Testis (tissue), 3 donors: Measurements from ENCODE around the gene ICAM1. TPM values are rescaled to one million over a fixed set of nuclear protein-coding genes. Genes with fewer than 3 reads are reported as not detected.

Experiments
- DNase-seq: peaks from one replicate; pipeline ENCODE4 v3.0.0-alpha.2; 2019
- H3K27ac ChIP-seq, 2 donors: fragments of 200-600 bp; sonication (generic); one replicate each; pipeline ENCODE4 v1.5.1; 2019
- H3K27me3 ChIP-seq: fragments of 200-600 bp; sonication (generic); one replicate; pipeline ENCODE4 v1.5.1; 2019
- H3K36me3 ChIP-seq: fragments of 200-600 bp; sonication (generic); one replicate; pipeline ENCODE4 v1.5.1; 2017; ENCODE audit warnings: low read depth; ENCODE audit errors: missing control alignments
- H3K4me1 ChIP-seq: fragments of 200-600 bp; sonication (generic); one replicate; pipeline ENCODE4 v1.5.1; 2019
- H3K4me3 ChIP-seq, 2 donors: fragments of 200-600 bp; sonication (generic); one replicate each; pipeline ENCODE4 v1.5.1; 2017 to 2019
- H3K9me3 ChIP-seq: fragments of 200-600 bp; sonication (generic); one replicate; pipeline ENCODE4 v1.5.1; 2017
- POLR2A ChIP-seq: fragments of 450-650 bp; IDR thresholded peaks from one replicate; pipeline ENCODE4 v1.6.1; 2017; ENCODE audit warnings: antibody characterized with exemption, mild to moderate bottlenecking, moderate library complexity
- WGBS, 2 donors: methylation state at CpG; one replicate each; pipeline ENCODE4 v1.1.5; 2018; 5-methylcytosine and 5-hydroxymethylcytosine counted together
- intact Hi-C: fragments of 100-400 bp; cut with DNase I; formaldehyde crosslinking; loops from one replicate; pipeline ENCODE4 v1.15.1; 2023; ENCODE audit warnings: low total_unique reads
- polyA plus RNA-seq: library from polyadenylated mRNA; stranded (reverse); fragments of 350-450 nt; fragmentation: Illumina TruSeq; extraction: RNeasy Lipid Tissue Mini Kit (QIAGEN cat#74804); gene quantifications from one replicate; pipeline ENCODE4 v1.2.3, GENCODE V29; 2014; ENCODE audit warnings: low read depth, low replicate concordance; ENCODE audit not compliant: insufficient read depth
- total RNA-seq, 2 donors: library from RNA; depleted of rRNA; stranded (reverse); fragments of >200 nt; gene quantifications; one replicate each; pipeline ENCODE4 v1.2.3, GENCODE V29; 2016
- TF ChIP-seq, protein P1 (sequence below), 3 experiments: fragments of 450-650 bp in 2 of 3; fragments of 200-600 bp in 1 of 3; sonication (generic) in 1 of 3; IDR thresholded peaks; one replicate each; pipeline ENCODE4 v1.5.1; 2016 to 2019; ENCODE audit warnings: antibody characterized with exemption in 3 of 3, mild to moderate bottlenecking in 2 of 3, moderate library complexity in 1 of 3

Gene ICAM1
- total and polyA plus RNA-seq, 3 donors from 2014 or later: 10.1 to 18.0 (median 14.3) TPM

DNA sequence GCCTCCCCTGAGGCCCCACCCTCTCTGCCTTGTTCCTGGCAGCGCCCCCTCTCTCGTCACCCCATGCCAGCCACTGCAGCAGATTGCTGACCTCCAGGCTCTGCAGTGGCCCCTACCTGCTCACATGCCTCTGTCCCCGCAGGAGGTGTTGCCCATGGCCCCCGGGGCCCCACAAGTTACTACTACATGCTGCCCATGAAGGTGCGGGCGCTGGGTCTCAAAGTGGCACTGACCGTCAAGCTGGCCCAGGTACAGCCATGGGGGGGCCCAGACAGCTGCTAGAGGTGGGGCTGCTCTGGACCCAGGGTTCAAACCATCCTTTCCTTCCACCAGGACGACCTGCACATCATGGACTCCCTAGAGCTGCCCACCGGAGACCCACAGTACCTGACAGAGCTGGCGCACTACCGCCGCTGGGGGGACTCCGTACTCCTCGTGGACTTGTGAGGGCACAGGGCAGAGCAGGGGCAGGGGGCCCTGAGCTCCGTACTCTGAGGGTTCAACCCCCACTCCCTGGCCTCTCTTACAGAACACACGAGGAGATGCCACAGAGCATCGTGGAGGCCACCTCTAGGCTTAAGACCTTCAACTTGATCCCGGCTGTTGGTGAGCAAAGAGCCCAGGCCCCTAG lies 12.7 kb upstream of the ICAM1 start:
- Histone ChIP-seq H3K36me3 (no peaks in the 10 kb centered on the region), H3K27me3 (no peaks in the 10 kb centered on the region), H3K4me1 (no peaks in the 10 kb centered on the region), H3K27ac (no peak overlapping the region), H3K4me3 (no peak overlapping the region), H3K9me3 (no peaks in the 10 kb centered on the region)
- intact Hi-C loops: loop anchor here (5.0 kb wide), 1 partner anchor 134 kb away; no protein-coding TSS in a partner anchor
- TF ChIP-seq, protein P1, sequence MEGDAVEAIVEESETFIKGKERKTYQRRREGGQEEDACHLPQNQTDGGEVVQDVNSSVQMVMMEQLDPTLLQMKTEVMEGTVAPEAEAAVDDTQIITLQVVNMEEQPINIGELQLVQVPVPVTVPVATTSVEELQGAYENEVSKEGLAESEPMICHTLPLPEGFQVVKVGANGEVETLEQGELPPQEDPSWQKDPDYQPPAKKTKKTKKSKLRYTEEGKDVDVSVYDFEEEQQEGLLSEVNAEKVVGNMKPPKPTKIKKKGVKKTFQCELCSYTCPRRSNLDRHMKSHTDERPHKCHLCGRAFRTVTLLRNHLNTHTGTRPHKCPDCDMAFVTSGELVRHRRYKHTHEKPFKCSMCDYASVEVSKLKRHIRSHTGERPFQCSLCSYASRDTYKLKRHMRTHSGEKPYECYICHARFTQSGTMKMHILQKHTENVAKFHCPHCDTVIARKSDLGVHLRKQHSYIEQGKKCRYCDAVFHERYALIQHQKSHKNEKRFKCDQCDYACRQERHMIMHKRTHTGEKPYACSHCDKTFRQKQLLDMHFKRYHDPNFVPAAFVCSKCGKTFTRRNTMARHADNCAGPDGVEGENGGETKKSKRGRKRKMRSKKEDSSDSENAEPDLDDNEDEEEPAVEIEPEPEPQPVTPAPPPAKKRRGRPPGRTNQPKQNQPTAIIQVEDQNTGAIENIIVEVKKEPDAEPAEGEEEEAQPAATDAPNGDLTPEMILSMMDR (IDR thresholded peaks at IDR 0.05): no peak
- TF ChIP-seq POLR2A: no peak
- WGBS, 2 donors: 95% methylated on average over 10 to 18 of the region's 18 CpGs
- no peak for DNase-seq

DNA sequence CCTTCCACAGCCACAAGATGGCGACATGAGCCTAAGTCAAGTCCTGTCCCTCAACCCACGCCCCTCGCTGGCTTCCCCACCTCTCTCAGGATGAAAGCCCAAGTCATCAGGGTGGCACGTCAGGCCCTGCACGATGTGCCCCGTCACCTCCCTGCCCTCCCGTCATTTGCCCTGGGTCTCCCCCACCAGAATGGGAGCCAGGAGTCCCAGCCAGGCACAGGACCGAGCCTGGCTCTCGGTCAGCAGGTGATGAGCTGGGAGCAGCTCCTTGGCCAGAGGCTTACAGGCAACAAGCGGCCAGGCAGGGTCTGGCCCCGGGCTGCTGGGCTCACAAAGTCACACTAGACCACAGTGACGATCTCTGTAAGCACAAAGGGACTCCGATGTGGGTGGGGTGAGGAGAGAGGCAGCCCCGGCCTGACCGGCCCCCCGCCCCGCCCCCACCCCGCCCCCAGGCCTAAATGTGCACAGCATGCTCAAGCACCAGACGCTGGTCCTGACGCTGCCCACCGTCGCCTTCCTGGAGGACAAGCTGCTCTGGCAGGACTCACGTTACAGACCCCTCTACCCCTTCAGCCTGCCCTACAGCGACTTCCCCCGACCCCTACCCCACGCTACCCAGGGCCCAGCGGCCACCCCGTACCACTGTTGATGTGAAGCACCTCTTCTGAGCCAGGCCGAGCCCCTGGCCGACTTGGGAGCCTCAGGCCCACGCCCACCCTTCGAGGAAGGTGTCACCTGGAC lies 11.6 kb upstream of the ICAM1 start:
- Histone ChIP-seq H3K9me3 (no peaks in the 10 kb centered on the region), H3K4me3 (no peak overlapping the region), H3K27ac (no peak overlapping the region), H3K36me3 (no peaks in the 10 kb centered on the region), H3K4me1 (no peaks in the 10 kb centered on the region), H3K27me3 (no peaks in the 10 kb centered on the region)
- WGBS, 2 donors: 67 to 76% methylated on average over 17 to 30 of the region's 32 CpGs
- TF ChIP-seq, protein P1 (IDR thresholded peaks at IDR 0.05): peak in 2 of 3 experiments; percentile 34 to 61
- TF ChIP-seq POLR2A: no peak
- DNase-seq: peak; percentile 93
- intact Hi-C loops: loop anchor here (5.0 kb wide), 1 partner anchor 133 kb away; no protein-coding TSS in a partner anchor

DNA sequence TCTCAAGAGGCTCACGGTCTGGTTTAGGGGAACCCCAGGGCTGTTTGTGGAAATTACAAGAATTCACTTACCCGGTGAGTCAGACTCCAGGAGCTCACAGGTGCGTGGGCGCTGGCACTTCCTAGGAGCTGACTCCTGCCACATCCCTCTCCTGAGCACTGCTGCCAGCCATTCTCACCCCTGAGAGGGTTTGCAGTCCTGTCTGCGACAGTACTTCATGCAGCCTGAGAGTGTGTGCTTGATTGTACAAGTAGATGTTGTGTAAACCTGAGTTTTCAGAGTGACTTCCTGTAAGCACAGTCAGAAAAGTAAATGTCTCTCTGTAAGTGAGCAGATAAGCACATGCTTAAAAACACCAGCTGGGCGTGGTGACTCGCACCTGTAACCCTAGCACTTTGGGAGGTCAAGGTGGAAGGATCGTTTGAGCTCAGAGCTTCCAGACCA lies 10.8 kb upstream of the ICAM1 start:
- H3K27ac ChIP-seq: no peak overlapping the region
- intact Hi-C loops: no loop called here
- no peaks in the 10 kb centered on the region for H3K9me3 ChIP-seq

DNA sequence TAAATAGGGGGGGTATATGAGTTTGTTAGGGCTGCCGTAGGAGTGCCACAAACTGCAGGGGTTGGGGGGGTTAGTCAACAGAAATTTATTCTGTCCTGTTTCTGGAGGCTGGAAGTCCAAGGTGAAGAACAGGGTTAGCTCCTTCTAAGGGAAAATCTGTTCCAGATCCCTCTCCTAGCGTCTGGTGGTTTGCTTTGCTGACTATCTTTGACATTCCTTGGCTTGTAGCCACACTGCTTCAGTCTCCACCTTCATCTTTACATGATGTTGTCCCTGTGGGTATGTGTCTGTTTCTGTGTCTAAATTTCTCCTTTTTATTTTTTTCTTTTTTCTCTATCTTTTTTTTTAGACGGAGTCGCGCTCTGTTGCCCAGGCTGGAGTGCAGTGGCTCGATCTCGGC lies 8.1 kb upstream of the ICAM1 start:
- no peak overlapping the region for H3K27ac ChIP-seq
- 78 to 80% methylated on average over 7 of the region's 7 CpGs for WGBS, 2 donors
- no peaks in the 10 kb centered on the region for H3K4me1 ChIP-seq
- no peak for DNase-seq
- TF ChIP-seq, protein P1 (IDR thresholded peaks at IDR 0.05): no peak
- TF ChIP-seq POLR2A: no peak
- intact Hi-C loops: no loop called here
- no peak overlapping the region for H3K4me3 ChIP-seq
- no peaks in the 10 kb centered on the region for H3K9me3 ChIP-seq
- no peaks in the 10 kb centered on the region for H3K36me3 ChIP-seq
- no peaks in the 10 kb centered on the region for H3K27me3 ChIP-seq

More for the DNA sequence above, 10.8 kb upstream of the ICAM1 start:
- WGBS, 2 donors: 81% methylated on average over 8 of the region's 8 CpGs
- DNase-seq: no peak
- H3K4me3 ChIP-seq: no peak overlapping the region
- H3K36me3 ChIP-seq: no peaks in the 10 kb centered on the region
- TF ChIP-seq POLR2A: no peak
- TF ChIP-seq, protein P1 (IDR thresholded peaks at IDR 0.05): no peak
- H3K27me3 ChIP-seq: no peaks in the 10 kb centered on the region
- no peaks in the 10 kb centered on the region for H3K4me1 ChIP-seq
